GM19238 (cell line): ENCODE data around the gene SBF2.
"Not testable (repeated sequence)": the region's sequence is repeated elsewhere in the genome, so short reads cannot be mapped to it uniquely, and the experiment has no call there.

Experiments
- DNase-seq: peaks from one replicate; pipeline ENCODE4 v3.0.0; 2011; ENCODE audit warnings: low spot score; ENCODE audit not compliant: insufficient read length

The SBF2 gene

DNA sequence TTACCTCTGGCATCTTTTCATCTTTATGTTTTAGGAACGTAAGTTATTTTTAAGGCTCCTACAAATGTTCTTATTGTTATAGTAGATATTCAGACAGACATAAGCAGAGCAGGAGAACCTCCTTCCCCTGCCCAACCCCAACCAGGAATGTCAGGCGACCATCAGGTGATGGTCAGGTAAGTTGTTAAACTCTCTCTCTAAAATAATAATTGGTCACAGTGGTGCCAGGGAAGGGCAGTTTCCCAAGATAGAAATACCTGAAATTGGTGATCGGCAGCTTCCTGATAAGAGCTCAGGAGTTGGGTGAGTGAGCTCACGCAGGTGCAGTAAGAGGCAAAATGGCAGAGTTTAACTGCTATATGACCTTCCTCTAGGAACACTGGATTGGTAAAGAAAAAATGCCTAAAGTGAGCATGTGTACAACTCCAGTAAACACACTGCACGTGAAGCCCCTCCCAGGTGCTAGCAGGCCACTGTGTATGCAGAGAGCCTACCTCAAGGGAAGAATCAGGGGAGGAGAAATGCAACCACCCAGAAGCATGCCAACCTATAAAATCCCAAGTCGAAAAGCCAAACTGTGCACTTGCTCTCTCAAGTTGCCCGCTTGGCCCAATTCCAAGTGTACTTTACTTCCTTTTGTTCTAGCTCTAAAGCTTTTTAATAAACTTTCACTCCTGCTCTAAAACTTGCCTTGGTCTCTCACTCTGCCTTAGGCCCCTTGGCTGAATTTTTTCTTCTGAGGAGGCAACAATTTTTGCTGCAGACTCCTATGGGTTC lies 273.9 kb downstream of the SBF2 start:
- DNase-seq, result no peak

DNA sequence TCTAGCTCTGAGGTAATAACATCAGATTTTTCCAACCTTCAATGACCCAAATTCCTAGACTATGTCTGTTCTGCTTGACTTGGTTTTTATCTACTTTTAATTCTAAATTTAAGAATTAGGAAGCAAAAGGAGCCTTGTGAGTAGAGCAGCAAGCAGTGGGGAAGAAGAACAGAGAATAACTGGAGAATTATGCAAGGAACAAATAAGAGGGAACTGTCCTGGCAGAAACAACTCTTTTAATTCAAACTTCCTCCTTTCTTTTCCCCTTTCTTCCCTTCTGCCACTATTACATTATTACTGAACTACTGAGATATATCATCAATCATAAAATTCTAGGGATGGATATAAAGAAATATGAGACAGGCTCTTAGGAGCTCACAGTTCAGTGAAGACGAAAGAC lies 276.1 kb downstream of the SBF2 start:
- DNase-seq, result no peak

DNA sequence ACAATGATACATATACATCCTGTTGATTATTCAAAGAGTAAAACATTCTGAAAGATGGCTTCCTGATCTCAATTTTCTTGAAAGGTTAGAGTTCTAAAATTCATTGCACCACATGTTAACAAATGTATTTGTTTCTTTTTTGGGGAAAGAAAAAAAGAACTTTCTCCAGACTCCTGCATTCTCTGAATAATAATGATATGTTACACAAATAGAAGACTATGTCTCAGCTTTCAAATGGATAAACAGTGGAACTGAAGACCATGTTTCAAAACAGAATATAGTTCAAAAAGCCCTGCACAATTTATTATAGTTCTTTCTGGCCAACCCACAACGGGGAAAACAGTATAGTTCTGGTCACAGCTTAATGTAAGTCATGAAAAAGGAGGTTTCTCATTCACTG lies 277.0 kb downstream of the SBF2 start:
- no peak for DNase-seq

DNA sequence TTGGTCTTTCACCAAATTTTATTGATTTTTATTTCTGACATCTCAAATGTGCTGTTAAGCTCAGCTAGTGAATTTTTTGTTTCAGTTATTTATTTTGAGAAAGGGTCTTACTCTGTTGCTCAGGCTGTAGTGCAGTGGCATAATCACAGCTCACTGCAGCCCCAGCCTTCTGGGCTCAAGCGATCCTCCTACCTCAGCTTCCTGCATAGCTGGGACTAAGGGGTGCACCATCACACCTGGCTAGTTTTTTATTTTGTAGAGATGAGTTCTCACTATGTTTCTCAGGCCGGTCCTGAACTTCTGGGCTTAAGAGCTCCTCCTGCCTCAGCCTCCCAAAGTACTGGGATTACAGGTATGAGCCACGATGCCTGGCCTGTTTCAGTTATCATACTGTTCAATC lies 282.0 kb downstream of the SBF2 start:
- no peak for DNase-seq

DNA sequence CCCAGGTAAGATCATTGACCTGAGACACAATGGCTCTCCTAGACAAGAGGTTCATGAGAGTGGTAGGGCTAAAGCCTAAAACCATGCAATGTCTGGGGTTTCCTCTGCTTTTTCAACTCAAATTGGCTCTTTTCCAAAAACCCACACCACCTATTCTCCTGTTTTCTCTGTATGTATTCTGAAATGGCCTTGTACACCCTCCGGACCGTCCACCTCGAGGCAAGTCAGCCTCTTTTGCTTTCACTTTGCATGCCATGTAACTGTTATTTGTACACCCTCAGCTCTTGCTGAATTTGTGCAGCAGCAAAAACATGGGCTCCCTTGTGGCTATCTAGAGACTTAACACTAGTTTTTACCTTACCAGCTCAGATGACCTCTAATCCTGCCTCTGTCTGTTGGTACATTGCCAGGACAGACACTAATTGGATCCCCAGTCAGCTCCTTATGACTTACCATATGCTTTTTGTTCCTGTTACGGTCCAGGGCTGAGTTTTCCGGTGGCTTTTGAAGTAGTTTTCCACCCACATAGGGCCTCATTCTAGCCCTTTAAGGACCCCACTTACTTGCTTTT lies 288.0 kb downstream of the SBF2 start:
- no peak for DNase-seq

DNA sequence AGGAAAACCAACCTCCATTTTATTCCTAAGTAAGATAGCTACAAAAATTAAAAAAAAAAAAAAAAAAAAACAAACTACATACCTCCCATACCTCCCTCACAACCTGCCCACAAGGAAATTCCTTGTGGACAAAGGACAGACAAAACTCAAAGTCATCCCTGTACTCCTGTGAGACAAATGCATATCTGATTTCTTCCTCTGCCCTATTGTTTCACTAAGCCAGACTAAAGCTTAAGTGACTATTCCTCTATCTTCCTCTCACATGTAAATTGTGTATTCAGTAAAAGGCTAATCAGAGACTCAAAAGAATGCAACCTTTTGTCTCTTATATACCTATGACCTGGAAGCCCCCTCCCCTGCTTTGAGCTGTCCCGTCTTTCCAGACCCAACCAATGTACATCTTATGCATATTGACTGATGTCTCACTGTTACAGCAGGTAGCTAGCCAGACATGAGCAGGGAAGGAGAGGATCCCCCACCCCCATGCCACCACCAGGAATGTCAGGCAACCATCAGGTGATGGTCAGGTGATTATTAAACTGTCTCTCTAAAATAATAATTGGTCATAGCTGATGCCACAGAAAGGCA lies 289.4 kb downstream of the SBF2 start:
- DNase-seq, result no peak

DNA sequence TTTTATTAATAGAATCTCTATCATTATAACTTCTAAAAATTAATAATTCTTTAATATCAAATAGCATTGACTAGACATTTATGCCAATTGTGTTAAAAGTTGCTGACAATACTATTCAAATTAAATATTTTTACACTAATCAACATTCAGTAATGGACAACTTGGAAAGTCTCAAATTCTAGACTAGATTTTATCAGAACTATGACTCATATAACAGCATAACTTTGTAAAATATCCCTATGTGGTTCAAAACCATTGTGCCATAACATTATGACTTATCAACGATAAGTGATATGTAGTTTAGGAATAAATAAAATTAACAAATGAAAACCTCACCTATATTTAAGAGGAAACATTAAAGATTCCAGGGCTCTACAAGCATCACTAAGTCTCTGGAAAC lies 291.8 kb downstream of the SBF2 start:
- DNase-seq, result no peak

DNA sequence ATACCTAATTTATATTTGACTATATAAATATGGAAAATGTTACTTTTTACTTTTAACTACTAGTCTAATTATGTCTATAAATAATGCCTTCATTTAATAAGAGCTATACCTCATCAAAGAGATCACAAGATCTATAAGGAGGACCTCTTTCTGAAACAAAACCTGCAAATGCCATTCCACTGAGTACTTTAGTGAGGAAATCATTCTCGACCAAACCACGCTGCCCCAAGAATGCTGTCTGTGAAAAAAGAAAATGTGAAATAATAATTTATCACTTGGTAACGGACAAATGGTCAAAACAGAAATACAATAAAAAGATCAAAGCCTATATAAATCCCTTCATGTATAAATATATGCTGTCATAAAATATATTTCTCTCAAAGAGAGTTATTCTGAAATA lies 301.7 kb downstream of the SBF2 start:
- no peak for DNase-seq

DNA sequence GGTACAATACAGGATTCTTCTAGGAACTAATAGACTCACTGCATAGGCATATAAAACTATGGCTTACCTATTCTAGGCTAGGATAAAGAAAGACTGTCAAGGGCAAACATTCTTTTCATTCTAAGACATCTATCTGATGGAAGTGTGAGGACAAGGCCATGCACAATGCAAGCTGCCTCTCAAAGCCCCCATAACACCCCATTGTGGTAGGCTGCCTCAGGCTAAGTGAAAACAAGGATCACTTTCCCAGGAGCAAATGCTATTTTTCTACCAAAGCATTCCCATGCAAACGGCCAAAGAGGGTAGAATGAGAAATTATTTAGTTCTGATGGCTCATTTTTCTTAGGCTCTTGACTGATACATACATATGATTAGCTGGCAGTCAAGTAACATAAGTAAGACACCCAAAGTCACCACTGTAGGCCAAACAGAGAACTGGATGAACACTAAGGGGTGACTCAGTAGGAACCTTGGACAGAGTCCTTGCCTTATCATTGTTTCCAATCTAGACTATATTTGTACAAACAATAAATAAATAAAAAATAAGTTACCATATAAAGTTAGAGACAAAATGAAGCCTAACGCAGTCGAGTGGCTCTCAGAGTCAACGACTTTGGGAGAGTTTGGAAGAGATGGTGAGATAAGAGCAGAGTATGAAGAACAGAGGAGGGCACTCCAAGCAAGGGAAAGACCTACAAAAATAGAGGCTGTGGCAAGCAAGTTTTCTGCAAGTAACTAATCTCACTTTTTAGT lies 303.6 kb downstream of the SBF2 start:
- DNase-seq, result no peak

DNA sequence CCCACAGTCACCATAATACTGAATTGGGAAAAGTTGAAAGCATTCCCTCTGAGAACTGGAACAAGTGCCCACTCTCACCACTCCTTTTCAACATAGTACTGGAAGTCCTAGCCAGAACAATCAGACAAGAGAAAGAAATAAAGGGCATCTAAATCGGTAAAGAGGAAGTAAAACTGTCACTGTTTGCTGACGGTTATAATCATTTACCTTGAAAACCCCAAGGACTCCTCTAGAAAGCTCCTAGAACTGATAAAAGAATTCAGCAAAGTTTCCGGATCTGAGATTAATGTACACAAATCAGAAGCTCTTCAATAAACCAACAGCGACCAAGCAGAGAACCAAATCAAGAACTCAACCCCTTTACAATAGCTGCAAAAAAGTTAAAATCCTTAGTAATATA lies 306.7 kb downstream of the SBF2 start:
- not testable (repeated sequence) for DNase-seq

DNA sequence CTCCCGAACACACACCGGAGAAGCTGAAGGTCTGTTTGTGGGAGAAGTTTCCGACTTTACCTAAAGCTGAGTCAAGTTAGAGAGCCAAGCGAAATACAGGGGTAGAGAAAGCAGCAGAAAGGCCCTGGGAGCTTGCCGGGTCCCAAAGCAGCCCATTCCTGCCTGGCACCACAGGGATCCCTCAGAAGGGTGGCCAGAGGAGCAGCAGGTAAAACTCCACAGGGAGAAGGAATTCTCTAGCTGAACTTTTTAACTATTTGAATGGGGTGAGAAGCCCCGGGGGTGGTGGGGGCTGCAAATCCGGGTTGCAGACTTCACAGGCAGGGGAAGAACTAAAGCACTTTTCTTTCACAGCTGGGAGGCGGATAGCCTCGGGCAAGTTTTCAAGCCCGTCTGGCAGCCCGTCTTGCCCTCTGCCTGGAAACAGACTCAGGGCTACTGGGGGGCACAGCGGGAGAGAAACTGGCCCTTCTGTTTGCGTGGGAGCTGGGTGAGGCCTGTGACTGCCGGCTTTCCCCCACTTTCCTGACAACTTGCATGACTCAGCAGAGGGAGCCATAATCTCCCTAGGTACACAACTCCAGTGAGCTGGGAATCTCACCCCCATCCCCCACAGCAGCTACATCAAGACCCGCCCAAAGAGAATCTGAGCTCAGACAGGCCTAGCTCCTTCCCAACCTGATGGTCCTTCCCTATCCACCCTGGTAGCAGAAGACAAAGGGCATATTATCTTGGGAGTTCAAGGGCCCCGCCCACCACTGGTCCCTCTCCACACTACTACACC lies 311.0 kb downstream of the SBF2 start:
- no peak for DNase-seq

DNA sequence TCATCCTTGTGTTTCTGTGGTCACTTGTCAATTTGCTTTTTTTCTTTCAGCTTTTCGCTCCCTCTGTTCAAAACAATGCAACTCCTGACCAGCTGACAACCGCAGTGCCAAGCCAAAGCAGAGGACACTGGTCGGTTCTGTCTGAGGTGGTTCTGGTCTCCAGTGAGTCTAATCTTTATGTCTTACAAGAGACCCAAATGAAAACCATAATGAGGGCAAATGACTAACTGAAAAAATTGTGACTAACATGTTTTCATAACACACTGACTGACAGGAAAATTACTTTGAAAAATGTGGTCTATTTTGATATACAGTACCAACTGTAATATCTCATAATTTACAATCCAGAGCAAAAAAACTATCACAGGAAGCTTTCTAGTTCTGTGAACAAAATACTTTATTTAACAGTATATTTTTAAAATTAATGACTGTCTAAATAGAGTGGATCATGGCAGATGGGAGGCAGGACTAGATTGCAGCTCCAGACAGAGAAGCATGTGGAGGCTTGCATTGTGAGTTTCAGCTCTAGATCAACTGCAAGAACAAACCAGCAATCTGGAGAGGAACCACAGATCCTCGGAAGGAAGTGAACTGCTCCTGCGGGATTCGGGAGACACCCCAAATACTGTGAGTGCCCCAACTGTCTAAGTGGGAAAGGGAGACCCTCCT lies 311.8 kb downstream of the SBF2 start:
- no peak for DNase-seq

DNA sequence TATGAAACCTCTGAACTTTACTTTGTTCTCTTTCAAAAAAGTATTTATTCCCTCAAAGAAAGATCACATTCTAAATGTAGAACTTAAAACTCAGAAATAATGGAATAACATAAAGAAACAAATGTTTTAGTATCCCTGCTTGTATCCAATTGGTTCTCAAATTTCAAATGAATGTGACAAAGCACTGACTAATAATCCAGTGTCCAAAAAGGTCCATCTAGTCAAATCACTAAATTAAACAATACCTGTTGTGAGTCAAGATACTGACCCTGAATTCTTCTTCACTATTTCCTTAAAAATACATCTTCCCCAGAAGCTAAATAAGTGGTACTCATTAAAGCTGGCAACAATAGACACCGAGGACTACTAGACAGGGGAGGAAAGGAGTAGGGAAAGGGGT lies 313.1 kb downstream of the SBF2 start:
- DNase-seq, result no peak

DNA sequence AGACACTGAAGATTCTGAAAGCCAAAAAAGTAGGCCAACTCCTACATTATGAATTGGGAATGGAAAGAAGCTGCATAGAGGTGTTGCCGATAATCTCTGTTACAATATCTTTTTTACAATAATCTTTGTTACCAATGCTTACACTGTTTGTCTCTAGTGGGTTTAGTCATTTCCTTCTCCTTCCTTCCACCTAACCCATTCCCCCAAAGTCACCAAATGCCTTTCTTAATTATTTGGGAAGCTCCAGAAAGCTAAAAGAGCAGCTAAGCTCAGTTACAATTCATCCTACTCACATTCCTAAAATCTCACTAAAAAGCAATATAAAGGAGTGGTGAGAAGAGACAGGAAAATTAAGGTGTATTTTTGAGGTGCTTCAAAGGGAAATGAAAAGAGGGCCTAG lies 316.5 kb downstream of the SBF2 start:
- DNase-seq, result no peak

DNA sequence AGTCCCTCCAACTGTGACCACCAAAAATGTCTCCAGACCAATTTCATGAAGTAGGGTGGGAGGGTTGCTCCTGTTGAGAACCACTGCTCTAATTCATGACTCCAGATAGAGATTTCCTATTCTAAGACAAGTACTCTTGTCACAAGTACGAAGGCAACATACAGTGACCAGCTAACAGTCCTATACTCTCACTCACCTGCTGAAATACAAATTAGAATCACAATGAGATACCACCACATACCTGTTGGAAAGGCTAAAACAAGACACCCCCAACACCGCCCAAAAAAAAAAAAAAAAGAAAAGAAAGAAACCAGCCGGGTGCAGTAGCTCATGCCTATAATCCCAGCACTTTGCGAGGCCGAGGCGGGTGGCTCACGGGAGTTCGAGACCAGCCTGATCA lies 319.6 kb downstream of the SBF2 start:
- no peak for DNase-seq

DNA sequence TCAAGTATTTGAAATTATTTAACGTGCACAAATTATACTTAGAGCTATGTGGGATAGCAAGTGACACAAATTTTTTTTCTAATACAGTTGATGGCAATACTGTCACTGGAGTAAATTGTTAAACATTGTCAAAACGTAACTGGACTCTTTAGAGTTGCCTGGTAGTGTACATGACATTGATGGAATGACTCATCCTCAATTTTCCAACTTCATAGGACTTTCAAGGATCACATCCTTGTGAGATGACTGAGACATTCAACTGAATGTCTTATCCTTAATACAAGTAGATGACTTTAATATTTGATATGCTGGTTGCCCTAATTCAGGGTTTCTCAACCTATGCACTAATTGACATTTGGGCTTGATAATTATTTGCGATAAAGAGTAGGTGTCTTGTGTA lies 320.1 kb downstream of the SBF2 start:
- DNase-seq, result no peak

DNA sequence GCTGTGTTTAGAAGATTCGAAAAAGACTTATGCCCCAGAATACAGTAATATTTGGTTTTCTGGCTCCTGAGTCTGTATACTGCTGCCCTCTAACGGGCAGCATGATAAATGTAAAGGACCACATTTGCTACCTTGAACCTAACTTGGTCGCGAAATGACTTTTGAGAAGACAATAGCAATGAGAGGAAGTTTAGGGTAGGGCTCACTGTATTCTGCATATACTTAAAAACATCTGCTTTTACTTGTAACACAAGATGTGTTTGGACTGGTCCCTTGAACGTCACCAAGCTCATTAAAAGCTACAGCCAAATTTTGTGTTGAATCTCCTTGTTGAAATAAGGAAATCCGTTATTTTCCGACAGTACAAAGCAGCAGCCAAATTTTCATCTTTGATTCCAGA lies 321.0 kb downstream of the SBF2 start:
- peak; percentile 18 for DNase-seq

DNA sequence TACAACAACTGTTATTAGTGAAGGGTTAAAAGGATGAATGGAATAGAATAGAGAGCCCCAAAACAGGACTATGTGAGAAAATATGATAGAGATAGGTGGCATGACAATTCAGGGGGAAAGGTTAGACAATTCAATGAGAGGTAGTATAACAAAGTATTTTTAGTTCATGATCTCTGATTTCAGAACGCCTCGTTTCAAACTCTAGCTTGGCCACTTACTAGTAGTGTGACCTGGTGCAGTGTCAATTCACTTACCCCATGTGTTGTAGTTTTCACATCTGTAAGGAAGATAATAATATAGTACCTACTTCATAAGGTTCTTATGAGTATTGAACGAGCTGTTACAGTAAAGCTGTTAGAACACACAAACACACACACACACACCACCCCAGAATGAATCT lies 322.1 kb downstream of the SBF2 start:
- no peak for DNase-seq

DNA sequence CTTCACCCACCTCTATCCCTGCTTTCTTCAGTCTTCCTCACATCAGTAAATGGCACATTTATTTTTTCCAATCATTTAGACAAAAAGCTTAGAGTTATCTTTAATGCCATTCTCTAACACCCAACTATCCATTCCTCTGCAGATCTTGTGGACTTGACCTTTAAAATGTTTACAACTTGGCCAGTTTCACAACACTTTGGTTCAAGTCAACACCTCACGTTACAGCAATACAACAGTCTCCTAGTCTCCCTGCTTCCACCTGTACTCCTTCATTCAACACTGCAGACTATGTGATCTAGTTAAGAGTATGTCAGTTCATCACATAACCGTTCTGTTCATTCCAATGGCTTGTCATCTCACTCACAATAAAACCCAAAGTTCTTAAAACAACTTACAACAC lies 325.0 kb downstream of the SBF2 start:
- DNase-seq, result no peak

DNA sequence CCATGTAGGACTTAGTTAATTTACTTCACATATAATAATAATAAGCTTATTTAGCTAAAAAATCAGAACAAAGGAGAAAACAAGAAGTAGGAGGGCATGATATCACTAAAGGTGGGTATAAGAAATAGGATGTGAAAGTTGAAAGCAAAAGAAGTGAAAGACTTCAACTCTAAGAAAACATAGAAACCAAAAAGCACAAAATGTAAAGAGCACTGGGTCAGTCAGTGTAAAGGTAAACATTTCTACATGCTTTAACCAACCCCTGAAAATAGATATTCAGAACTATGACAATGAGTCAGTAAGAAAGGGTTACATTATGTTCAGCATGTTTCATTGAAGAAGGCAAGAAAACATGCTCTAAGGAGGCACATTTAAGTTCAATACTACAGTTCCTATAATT lies 331.3 kb downstream of the SBF2 start:
- peak; percentile 10 for DNase-seq

DNA sequence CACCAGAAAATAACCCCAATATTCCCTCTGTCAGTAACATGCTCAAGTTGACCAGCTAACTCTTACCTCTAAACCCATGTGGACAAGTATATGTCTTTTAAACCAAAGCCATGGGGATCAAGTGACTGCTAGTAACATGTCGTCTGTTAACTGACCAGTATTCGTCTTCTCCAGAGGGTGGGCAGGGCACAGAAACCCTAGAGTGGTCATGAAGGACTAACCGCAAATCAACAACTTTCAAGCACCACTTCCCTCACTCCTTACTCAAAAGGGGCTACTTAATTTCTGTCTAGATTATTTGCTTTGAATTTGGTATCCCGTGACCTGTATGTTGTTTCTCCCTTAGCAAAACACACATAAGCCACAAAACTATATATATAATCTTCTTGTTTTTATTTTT lies 336.9 kb downstream of the SBF2 start:
- DNase-seq, result no peak
